HL-60 (cell line): ENCODE measurements around the gene CASP3.
"Not testable (repeated sequence)": the region's sequence is repeated elsewhere in the genome, so short reads cannot be mapped to it uniquely, and the experiment has no call there.

Experiments used
- DNase-seq, 2 experiments: peaks; one replicate each; pipeline ENCODE4 v3.0.0-alpha.2; 2010 to 2020; ENCODE audit warnings: low read depth in 1 of 2, low spot score in 1 of 2
- H3K27ac ChIP-seq: fragments of 250-450 bp; sonication (Bioruptor Pico); replicated peaks from 2 replicates; pipeline ENCODE4 v1.5.1; 2020; ENCODE audit warnings: mild to moderate bottlenecking, moderate library complexity
- H3K27me3 ChIP-seq: fragments of 250-450 bp; sonication (Bioruptor Pico); 2 replicates; pipeline ENCODE4 v1.5.1; 2021; ENCODE audit warnings: mild to moderate bottlenecking, moderate library complexity; ENCODE audit not compliant: insufficient read depth, poor library complexity, severe bottlenecking
- H3K4me3 ChIP-seq: replicated peaks from 2 replicates; pipeline ENCODE4 v1.5.1; 2011; ENCODE audit warnings: mild to moderate bottlenecking, control low read depth, low read length; ENCODE audit not compliant: insufficient read depth
- CTCF ChIP-seq: IDR thresholded peaks from one replicate; pipeline ENCODE4 v1.5.1; 2011; ENCODE audit warnings: low read length, control low read depth, inconsistent platforms; ENCODE audit not compliant: insufficient read depth
- GABPA ChIP-seq: IDR thresholded peaks from 2 replicates; pipeline ENCODE4 v1.6.1; 2012; ENCODE audit warnings: low read depth
- POLR2AphosphoS5 ChIP-seq: IDR thresholded peaks from 2 replicates; pipeline ENCODE4 v1.6.1; 2012; ENCODE audit warnings: low read depth
- REST ChIP-seq: IDR thresholded peaks from 2 replicates; pipeline ENCODE4 v1.6.1; 2012; ENCODE audit warnings: low read depth; ENCODE audit not compliant: insufficient replicate concordance
- SPI1 ChIP-seq: IDR thresholded peaks from 2 replicates; pipeline ENCODE4 v1.6.1; 2012; ENCODE audit warnings: low read depth, mild to moderate bottlenecking, borderline replicate concordance

CASP3 gene

GRCh38 chr4:184616633-184617551 lies 32.4 kb downstream of the CASP3 start:
- Histone ChIP-seq H3K4me3 (no peak overlapping the region), H3K27me3 (no peaks in the 10 kb centered on the region), H3K27ac (no peak overlapping the region)
- no peak for DNase-seq
- TF ChIP-seq REST = no peak
- no peak for TF ChIP-seq POLR2AphosphoS5
- no peak for TF ChIP-seq GABPA
- no peak for TF ChIP-seq CTCF
- no peak for TF ChIP-seq SPI1

- H3K4me3 ChIP-seq, H3K27ac ChIP-seq, DNase-seq, H3K27me3 ChIP-seq: not testable (repeated sequence)
Observed at GRCh38 chr4:184616168-184616567, 33.1 kb downstream of the CASP3 start.

- TF ChIP-seq GABPA (no peak), REST (no peak), POLR2AphosphoS5 (no peak), CTCF (no peak), SPI1 (no peak)
Observed at GRCh38 chr4:184614509-184614908, 34.7 kb downstream of the CASP3 start.

GRCh38 chr4:184613405-184613804 lies 35.8 kb downstream of the CASP3 start:
- Histone ChIP-seq H3K4me3 (no peak overlapping the region), H3K27ac (no peak overlapping the region), H3K27me3 (no peaks in the 10 kb centered on the region)
- no peak for DNase-seq
- no peak for TF ChIP-seq POLR2AphosphoS5
- no peak for TF ChIP-seq CTCF
- TF ChIP-seq GABPA = no peak
- TF ChIP-seq SPI1 = peak; percentile 84
- no peak for TF ChIP-seq REST

More at GRCh38 chr4:184614509-184614908, 34.7 kb downstream of the CASP3 start:
- Histone ChIP-seq H3K4me3 (no peak overlapping the region), H3K27me3 (no peaks in the 10 kb centered on the region), H3K27ac (no peak overlapping the region)
- DNase-seq = no peak
